PC-3 (cell line): ENCODE data around the gene ESYT1. TPM values are rescaled to one million over a fixed set of nuclear protein-coding genes. Genes with fewer than 3 reads are reported as not detected.
A peak's percentile ranks its signal among the peaks of the same experiment; 100 is the strongest.

Experiments
- ATAC-seq: fragments of 200-7000 bp; cut with Tn5 transposase; 2 replicates; pipeline ENCODE4 v1.9.1; 2020; ENCODE audit warnings: mild to moderate bottlenecking, moderate library complexity
- BruUV-seq: library from RNA; stranded (reverse); fragments of 400-500 nt; replicated peaks from 2 replicates; lab custom pipeline; 2021; lab: Mats Ljungman, UMichigan
- CTCF ChIA-PET: fragments of 300-600 bp; sonication (Branson Sonifier 250); formaldehyde crosslinking; loops from one replicate; lab custom pipeline; 2022; ENCODE audit warnings: antibody characterized with exemption; lab: Charles Lee
- POLR2A ChIA-PET: fragments of 300-600 bp; sonication (Branson Sonifier 250); formaldehyde crosslinking; loops from one replicate; lab custom pipeline; 2022; ENCODE audit warnings: antibody characterized with exemption; ENCODE audit not compliant: unreplicated experiment; lab: Charles Lee
- DNase-seq: peaks from one replicate; pipeline ENCODE4 v3.0.0-alpha.2; 2015
- H2AFZ ChIP-seq: fragments of 300-600 bp; sonication (generic); 2 replicates; pipeline ENCODE4 v1.6.0; 2016; ENCODE audit warnings: antibody characterized with exemption, low read length
- H3F3A ChIP-seq: fragments of 300-600 bp; sonication (generic); one replicate; pipeline ENCODE4 v1.6.0; 2017; ENCODE audit warnings: antibody characterized with exemption, low read length, control low read depth, mild to moderate bottlenecking; ENCODE audit not compliant: unreplicated experiment
- H3K27ac ChIP-seq: fragments of 300-600 bp; sonication (generic); 2 replicates; pipeline ENCODE4 v1.5.1; 2016; ENCODE audit warnings: mild to moderate bottlenecking, low read length
- H3K27me3 ChIP-seq: fragments of 300-600 bp; sonication (generic); 2 replicates; pipeline ENCODE4 v1.6.1; 2016; ENCODE audit warnings: low read length, mixed read lengths
- H3K36me3 ChIP-seq: fragments of 300-600 bp; sonication (generic); 2 replicates; pipeline ENCODE4 v1.6.1; 2016; ENCODE audit warnings: low read depth, mixed run types, low read length, mixed read lengths
- H3K4me1 ChIP-seq: fragments of 300-600 bp; sonication (generic); 2 replicates; pipeline ENCODE4 v1.5.1; 2016; ENCODE audit warnings: low read length; ENCODE audit not compliant: insufficient read depth
- H3K4me2 ChIP-seq: fragments of 300-600 bp; sonication (generic); 2 replicates; pipeline ENCODE4 v1.6.0; 2016; ENCODE audit warnings: low read length
- H3K4me3 ChIP-seq: fragments of 300-600 bp; sonication (generic); 2 replicates; pipeline ENCODE4 v1.5.1; 2016; ENCODE audit warnings: mild to moderate bottlenecking, low read length, mixed read lengths
- H3K79me2 ChIP-seq: fragments of 300-600 bp; sonication (generic); 2 replicates; pipeline ENCODE4 v1.6.1; 2017; ENCODE audit warnings: low read length, mixed read lengths
- H3K9ac ChIP-seq: fragments of 300-600 bp; sonication (generic); 2 replicates; pipeline ENCODE4 v1.6.0; 2016; ENCODE audit warnings: mild to moderate bottlenecking, low read length
- H3K9me2 ChIP-seq: fragments of 300-600 bp; sonication (generic); replicated peaks from 2 replicates; pipeline ENCODE4 v1.6.1; 2016; ENCODE audit warnings: mixed run types, low read length, mixed read lengths
- H3K9me3 ChIP-seq: fragments of 300-600 bp; sonication (generic); 2 replicates; pipeline ENCODE4 v1.6.1; 2016; ENCODE audit warnings: low read length, mixed read lengths
- H4K20me1 ChIP-seq: fragments of 300-600 bp; sonication (generic); 2 replicates; pipeline ENCODE4 v1.6.1; 2016; ENCODE audit warnings: low read length, mixed read lengths
- CTCF ChIP-seq: fragments of 300-600 bp; sonication (generic); conservative IDR thresholded peaks from 2 replicates; pipeline ENCODE4 v1.5.1; 2017; ENCODE audit warnings: antibody characterized with exemption, low read depth, mild to moderate bottlenecking, low read length
- EZH2 ChIP-seq: fragments of 300-600 bp; sonication (generic); IDR thresholded peaks from one replicate; pipeline ENCODE4 v1.6.1; 2017; ENCODE audit warnings: antibody characterized with exemption, mild to moderate bottlenecking, low read length; ENCODE audit not compliant: unreplicated experiment
- EZH2phosphoT487 ChIP-seq: fragments of 300-600 bp; sonication (generic); IDR thresholded peaks from 2 replicates; pipeline ENCODE4 v1.6.1; 2018; ENCODE audit warnings: mild to moderate bottlenecking, antibody characterized with exemption, low read length, borderline replicate concordance
- intact Hi-C: fragments of 100-400 bp; cut with micrococcal nuclease; formaldehyde crosslinking; loops from 2 replicates; pipeline ENCODE4 v1.9.0; 2023
- total RNA-seq: library from RNA; depleted of rRNA; stranded (reverse); fragments of >200 nt; gene quantifications from 2 replicates; pipeline ENCODE4 v1.2.3, GENCODE V29; 2014

ESYT1 gene
- total RNA-seq, 1 experiment from 2014 or later = 120 TPM

GRCh38 chr12:56087220-56087619 is 40.8 kb upstream of the ESYT1 start:
- H3K4me3 ChIP-seq = no peak overlapping the region
- no peak overlapping the region for H2AFZ ChIP-seq
- DNase-seq (peak; percentile 11), ATAC-seq (peak; percentile 60; the same call in 1 of the 2 replicates)
- peaks cover 9% of the 10 kb centered on the region; the same call in 1 of the 2 replicates for H3K36me3 ChIP-seq
- no peak overlapping the region for H3K9ac ChIP-seq
- ChIA-PET CTCF (no interaction called here), POLR2A (no interaction called here)
- peaks cover 9% of the 10 kb centered on the region; the same call in 1 of the 2 replicates for H3K79me2 ChIP-seq
- no peak overlapping the region for H3K4me2 ChIP-seq
- H4K20me1 ChIP-seq = no peaks in the 10 kb centered on the region
- H3K9me2 ChIP-seq = no peaks in the 10 kb centered on the region
- H3K9me3 ChIP-seq = no peaks in the 10 kb centered on the region
- no TSS peak for BruUV-seq
- peaks cover 15% of the 10 kb centered on the region for H3K4me1 ChIP-seq
- TF ChIP-seq CTCF (no peak), EZH2 (no peak), EZH2phosphoT487 (no peak)
- no peaks in the 10 kb centered on the region for H3K27me3 ChIP-seq
- no peak overlapping the region for H3K27ac ChIP-seq
- intact Hi-C loops = no loop called here
- no peaks in the 10 kb centered on the region for H3F3A ChIP-seq

GRCh38 chr12:56097738-56098137 is 30.3 kb upstream of the ESYT1 start:
- CTCF ChIA-PET = no interaction called here
- TF ChIP-seq EZH2phosphoT487 (no peak), EZH2 (no peak), CTCF (no peak)
- no peak overlapping the region for H3K9ac ChIP-seq
- H3K4me3 ChIP-seq = no peak overlapping the region
- intact Hi-C loops = no loop called here
- no peak for ATAC-seq
- H3K9me2 ChIP-seq = no peaks in the 10 kb centered on the region
- no TSS peak for BruUV-seq
- no peak for DNase-seq
- H2AFZ ChIP-seq = no peak overlapping the region
- no peaks in the 10 kb centered on the region for H3K9me3 ChIP-seq
- POLR2A ChIA-PET = no interaction called here
- 0 out of 2 replicates have a peak, but pooled peaks cover under 1% of the 10 kb centered on the region for H3K4me1 ChIP-seq
- H3F3A ChIP-seq = no peaks in the 10 kb centered on the region
- no peaks in the 10 kb centered on the region for H4K20me1 ChIP-seq
- H3K27ac ChIP-seq = no peak overlapping the region
- H3K36me3 ChIP-seq = peaks cover 4% of the 10 kb centered on the region; the same call in 1 of the 2 replicates
- H3K79me2 ChIP-seq = no peaks in the 10 kb centered on the region
- H3K4me2 ChIP-seq = no peak overlapping the region
- no peaks in the 10 kb centered on the region for H3K27me3 ChIP-seq

GRCh38 chr12:56098592-56098991 is 29.5 kb upstream of the ESYT1 start:
- Histone ChIP-seq H3K4me1 (peaks cover 9% of the 10 kb centered on the region), H4K20me1 (no peaks in the 10 kb centered on the region), H3K36me3 (0 out of 2 replicates have a peak, but pooled peaks cover 3% of the 10 kb centered on the region), H3K27ac (no peak overlapping the region), H3K4me3 (no peak overlapping the region), H3K9ac (no peak overlapping the region), H2AFZ (no peak overlapping the region), H3K27me3 (no peaks in the 10 kb centered on the region), H3K9me2 (no peaks in the 10 kb centered on the region), H3F3A (no peaks in the 10 kb centered on the region), H3K4me2 (no peak overlapping the region), H3K79me2 (no peaks in the 10 kb centered on the region), H3K9me3 (no peaks in the 10 kb centered on the region)
- ATAC-seq (no peak), DNase-seq (no peak)
- CTCF ChIA-PET = no interaction called here
- intact Hi-C loops = no loop called here
- TF ChIP-seq EZH2phosphoT487 (no peak), CTCF (no peak), EZH2 (no peak)
- no TSS peak for BruUV-seq
- POLR2A ChIA-PET = no interaction called here
